ENCODE results near the gene STMP1. TPM values are rescaled to one million over a fixed set of nuclear protein-coding genes. Genes with fewer than 3 reads are reported as not detected.
"Not testable (repeated sequence)": the region's sequence is repeated elsewhere in the genome, so short reads cannot be mapped to it uniquely, and the experiment has no call there.

The STMP1 gene
- polyA plus RNA-seq, 4 donors, result 55.0 to 90.9 (median 82.5) TPM

GRCh38 chr7:135662123-135662372 lies 266 bp upstream of the STMP1 start:
- DNase-seq (ENCODE audit: low read depth in 4 of 4, low spot score in 3 of 4), result no peak

GRCh38 chr7:135664046-135664589 lies 1.8 kb downstream of the STMP1 start:
- DNase-seq (ENCODE audit: low read depth in 4 of 4, low spot score in 3 of 4), result no peak

- no peak for DNase-seq (ENCODE audit: low read depth in 4 of 4, low spot score in 3 of 4)
These were observed 2.7 kb downstream of the STMP1 start for GRCh38 chr7:135665042-135665441.

DNA sequence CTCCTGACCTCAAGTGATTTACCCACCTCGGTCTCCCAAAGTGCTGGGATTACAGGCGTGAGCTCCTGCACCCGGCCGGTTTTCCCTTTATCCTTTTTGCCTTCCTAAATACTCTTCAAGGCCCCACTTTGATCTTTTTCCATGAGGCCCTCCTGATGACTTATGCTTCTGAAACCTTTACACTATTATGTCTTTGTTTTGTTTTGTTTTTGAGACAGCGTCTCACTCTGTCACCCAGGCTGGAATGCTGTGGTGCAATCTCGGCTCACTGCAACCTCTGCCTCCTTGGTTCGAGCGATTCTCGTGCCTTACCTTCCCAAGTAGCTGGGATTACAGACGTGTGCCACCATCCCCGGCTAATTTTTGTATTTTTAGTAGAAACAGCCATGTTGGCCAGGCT lies 3.8 kb downstream of the STMP1 start:
- DNase-seq (ENCODE audit: low read depth in 4 of 4, low spot score in 3 of 4), result no peak

- DNase-seq (ENCODE audit: low read depth in 4 of 4, low spot score in 3 of 4), result no peak
These were observed 4.5 kb downstream of the STMP1 start for GRCh38 chr7:135666846-135667245.

DNA sequence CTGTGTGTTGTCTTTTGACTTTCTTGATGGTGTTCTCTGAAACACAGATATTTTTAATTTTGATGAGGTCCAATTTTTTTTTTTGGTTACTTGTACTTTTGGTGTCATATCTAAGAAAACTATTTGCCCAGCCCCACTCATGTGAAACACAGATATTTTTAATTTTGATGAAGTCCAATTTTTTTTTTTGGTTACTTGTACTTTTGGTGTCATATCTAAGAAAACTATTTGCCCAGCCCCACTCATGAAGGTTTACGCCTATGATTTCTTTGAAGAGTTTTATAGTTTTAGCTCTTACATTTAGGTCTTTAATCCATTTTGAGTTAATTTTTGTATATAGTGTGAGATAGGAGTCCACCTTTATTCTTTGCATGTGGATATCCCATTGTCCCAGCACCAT lies 5.3 kb downstream of the STMP1 start:
- DNase-seq (ENCODE audit: low read depth in 4 of 4, low spot score in 3 of 4), result not testable (repeated sequence)

GRCh38 chr7:135668852-135669395 lies 6.6 kb downstream of the STMP1 start:
- not testable (repeated sequence) for DNase-seq (ENCODE audit: low read depth in 4 of 4, low spot score in 3 of 4)

DNA sequence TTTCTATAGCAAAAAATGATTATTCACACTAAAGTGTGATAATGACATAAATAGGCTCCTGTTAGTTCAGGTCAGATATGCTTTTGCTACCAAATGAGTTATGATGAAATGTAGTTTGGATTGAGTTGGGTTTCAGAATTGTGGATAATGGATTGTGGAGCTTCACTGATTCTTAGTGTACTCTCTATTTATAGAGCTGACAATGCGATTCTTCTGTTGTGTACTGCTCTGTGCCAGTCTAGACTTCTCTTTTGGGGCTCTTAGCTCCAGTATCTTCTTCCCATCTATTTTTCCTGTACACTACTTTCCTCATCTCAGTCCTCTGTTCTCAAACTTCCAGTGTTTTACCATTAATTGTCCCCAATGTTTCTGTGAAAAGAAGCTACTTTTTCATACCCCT lies 7.5 kb downstream of the STMP1 start:
- DNase-seq (ENCODE audit: low read depth in 4 of 4, low spot score in 3 of 4), result no peak

- DNase-seq (ENCODE audit: low read depth in 4 of 4, low spot score in 3 of 4), result no peak
These were observed 7.9 kb downstream of the STMP1 start for GRCh38 chr7:135670179-135670578.

DNA sequence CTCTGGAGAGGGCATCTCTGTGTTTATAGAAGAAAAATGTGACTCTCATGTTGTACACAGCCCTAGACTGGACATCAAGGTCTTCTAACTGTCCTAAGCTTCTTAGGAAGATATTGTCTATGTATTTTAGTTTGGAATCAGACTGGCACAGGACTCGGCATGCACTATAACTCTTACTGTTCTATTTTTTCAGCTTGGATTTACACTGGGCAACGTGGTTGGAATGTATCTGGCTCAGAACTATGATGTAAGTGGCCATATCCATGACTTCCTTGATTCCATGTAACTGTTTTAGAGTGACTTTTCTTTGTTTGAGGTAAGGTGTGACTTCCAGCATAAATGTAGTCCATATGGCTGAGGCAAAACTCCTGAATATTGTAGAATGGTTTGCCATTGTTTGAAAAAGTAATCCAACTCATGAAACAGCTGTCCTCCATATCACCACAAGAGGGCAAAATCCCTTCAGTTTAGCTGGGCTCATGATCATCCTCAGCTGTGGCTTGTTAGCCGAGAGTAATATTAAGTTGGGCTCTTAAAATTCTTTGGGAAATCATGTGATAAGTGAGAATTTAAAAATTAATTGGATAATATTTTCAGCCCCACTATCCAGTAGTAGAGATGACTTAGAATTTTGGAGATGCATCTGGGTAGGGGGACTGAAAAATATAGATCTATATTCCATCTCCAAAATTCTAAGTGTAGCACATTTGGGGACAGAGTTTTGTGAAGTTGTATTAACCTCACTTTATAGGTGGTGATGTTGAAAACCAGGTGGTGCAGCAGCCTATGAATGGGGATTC lies 10.4 kb downstream of the STMP1 start:
- no peak for DNase-seq (ENCODE audit: low read depth in 4 of 4, low spot score in 3 of 4)

GRCh38 chr7:135673360-135673706 lies 11.0 kb downstream of the STMP1 start:
- DNase-seq (ENCODE audit: low read depth in 4 of 4, low spot score in 3 of 4), result no peak

DNA sequence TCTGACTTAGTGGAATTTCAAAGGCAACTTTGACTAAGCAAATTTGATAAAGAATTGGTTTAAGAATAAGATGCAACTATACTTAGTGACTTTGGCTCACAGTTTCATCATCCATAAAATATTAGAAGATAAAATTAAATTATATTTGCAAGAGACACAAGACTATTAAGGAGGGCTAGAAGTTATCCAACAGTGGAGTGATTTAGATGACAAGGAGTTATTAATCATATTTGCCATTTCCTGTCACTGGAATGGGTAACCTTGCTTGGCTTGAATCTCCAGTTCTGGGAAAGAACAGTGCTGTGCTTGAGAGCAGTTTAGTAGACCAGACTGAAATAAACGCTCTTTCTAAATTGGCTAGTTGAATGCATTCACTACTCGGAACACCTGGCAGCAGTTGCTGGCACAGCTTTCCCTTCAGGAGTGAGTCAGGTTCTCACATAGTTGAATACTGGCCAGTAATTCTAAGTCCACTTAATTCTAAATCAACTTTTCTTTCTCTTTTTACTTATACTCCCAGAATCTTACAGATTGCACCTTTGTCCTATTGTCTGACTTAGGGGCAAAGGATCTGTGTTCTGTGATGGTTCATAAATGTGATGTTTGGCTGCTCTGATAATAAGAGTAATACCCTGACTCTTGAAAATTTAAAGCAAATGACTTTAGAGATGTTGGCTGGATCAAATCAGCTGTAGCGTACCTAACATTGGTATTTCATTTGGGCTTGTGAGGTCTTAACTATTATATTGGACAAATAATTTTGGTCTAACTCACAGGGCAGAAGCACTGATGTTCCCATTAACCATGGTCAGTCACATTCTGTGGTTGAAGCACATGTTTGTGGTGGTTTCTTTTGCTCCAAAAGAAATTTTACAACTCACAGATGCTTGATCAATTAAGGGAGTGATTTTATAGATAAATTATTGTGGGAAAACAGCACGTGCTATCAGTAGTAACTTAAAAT lies 16.6 kb downstream of the STMP1 start:
- DNase-seq (ENCODE audit: low read depth in 4 of 4, low spot score in 3 of 4), result no peak

DNA sequence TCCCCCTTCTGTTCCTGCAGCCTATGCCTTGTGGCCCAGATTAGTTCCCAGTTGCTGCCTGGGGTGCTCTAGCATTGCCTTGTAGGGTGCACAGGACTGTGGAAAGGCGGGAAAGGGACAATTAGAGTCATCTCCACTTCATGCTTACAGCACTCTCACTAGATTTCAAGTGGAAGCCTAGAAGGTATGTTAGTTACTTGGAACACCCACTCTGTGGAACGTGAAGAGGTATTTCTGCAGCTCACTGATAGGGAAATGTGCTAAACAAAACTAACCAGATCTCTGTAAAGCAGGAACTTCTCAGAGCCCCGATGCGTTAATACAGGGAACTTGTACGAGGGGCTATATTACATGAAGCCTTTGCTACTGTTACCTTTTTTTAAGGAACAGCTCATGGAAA lies 19.4 kb downstream of the STMP1 start:
- no peak for DNase-seq (ENCODE audit: low read depth in 4 of 4, low spot score in 3 of 4)

DNA sequence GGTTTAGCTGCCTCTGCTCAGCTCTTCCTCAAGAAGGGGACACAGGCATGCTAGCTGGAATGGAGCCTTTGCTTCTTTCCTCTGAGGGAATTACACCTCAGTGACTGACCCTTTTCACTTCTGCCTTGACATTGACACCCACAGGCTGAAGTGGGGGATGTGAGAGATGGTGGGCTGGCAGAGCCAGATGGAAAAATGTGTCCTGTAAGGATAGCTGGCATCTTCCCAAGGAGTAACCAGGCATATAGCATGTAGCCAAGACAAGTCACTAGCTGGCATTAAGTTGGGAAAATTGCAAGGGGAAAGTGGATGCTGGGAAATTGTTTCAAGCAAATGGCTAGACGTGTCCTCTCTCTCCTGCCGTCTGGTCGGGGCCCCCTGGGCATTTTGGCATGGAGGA lies 19.9 kb downstream of the STMP1 start:
- DNase-seq (ENCODE audit: low read depth in 4 of 4, low spot score in 3 of 4), result no peak

DNA sequence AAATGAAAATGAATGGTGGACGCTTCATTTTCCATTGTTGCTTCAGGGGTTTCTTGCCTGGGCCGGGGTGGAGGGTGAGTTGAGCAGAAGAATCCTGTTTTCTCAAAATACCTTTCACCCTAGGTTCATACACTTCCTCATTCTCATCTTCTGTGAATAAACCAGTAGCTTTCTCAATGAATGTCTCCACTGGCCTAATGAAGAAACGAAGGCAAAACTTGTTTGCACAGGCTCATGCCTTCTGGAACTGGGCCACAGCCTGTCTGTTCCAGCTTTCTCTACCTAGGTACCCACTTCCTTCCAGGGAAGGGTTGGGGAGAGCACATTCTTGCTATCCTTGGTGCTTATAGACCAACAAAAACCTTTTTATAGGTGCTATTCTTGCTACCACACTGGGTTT lies 21.3 kb downstream of the STMP1 start:
- no peak for DNase-seq (ENCODE audit: low read depth in 4 of 4, low spot score in 3 of 4)

DNA sequence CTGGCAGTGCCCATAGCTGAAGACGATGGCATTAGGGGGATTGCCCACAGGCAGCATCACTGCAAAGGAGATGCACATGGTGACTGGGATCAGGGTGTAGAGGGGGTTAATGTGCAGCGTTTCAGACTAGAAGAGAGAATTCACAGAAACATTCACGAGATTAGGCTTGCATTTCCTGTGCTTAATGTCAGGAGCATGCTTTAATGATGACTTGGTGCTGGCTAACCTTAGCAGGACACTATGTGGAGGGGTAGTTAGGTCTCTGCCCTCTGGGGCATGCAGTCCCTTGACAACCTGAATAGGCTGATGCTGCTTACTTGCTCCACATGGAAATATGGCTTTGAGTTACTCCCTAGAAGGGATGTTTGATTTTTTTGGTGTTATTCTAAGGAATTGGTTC lies 21.8 kb downstream of the STMP1 start:
- no peak for DNase-seq (ENCODE audit: low read depth in 4 of 4, low spot score in 3 of 4)

DNA sequence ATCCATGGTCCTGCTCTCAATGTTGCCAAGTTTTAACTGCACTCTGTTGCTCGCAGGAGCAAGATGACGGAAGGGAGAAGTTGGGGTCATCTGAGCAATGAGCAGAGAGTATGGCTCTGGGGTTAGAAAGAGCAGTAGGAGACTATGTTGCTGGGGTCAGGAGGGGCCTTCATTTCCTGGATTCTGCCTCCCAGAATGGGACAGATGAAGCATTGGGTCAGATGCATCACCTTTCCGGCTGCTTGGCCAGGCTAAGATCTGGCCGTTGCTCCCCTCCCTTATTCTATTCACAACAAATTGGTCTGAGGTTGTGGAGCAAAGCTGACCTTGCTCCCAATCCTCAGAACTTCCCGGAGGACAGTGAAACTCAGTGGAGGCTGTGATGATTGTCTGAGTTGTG lies 22.4 kb downstream of the STMP1 start:
- DNase-seq (ENCODE audit: low read depth in 4 of 4, low spot score in 3 of 4), result no peak

DNA sequence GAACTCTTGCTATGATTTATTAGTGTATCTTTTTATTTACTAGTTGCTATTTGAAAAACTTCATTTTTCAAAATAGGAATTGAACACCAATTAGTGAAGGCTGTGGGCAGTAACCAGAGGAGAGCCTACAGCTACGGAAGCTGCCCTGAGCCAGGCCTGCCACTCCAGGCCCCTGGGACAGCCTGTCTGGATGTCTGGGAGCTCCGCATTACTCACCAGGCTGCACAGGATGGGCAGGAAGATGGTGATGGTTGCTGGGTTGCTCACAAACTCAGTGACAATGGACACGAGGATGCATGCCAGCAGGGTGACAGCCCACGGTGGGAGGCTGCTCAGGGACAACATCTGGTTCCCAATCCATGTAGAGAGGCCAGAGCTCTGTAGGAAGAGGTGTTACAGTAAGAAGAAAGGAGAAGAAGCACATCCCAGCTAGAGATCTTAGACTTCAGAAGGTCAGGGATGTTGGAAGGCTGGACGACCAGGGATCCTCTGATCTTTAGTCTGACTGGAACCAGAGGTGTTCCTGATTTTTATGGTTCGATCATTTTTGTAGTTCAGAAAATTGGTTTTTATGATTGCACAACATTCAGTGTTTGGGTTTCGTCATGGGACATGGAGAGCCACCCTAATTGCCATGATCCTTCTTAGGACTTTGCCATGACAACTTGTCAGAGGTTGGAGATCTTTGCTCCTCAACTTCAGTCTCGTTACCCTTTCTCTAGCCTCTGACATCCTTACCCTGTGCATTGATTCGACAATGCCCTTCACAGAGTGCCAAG lies 23.2 kb downstream of the STMP1 start:
- DNase-seq (ENCODE audit: low read depth in 4 of 4, low spot score in 3 of 4), result no peak

GRCh38 chr7:135687466-135687865 lies 25.2 kb downstream of the STMP1 start:
- no peak for DNase-seq (ENCODE audit: low read depth in 4 of 4, low spot score in 3 of 4)

- no peak for DNase-seq (ENCODE audit: low read depth in 4 of 4, low spot score in 3 of 4)
These were observed 28.3 kb downstream of the STMP1 start for GRCh38 chr7:135690566-135690965.

- DNase-seq (ENCODE audit: low read depth in 4 of 4, low spot score in 3 of 4), result no peak
These were observed 29.7 kb downstream of the STMP1 start for GRCh38 chr7:135692055-135692454.

Data from left renal pelvis (tissue), 4 donors.